ENCODE data around the gene PMEPA1.

Gene PMEPA1

GRCh38 chr20:57707849-57708693 lies 1.7 kb downstream of the PMEPA1 start:
- DNase-seq (no peak), ATAC-seq (no peak)
- Mint-ChIP-seq H3K27me3 (peaks cover 17% of the 10 kb centered on the region), H3K9me3 (no peaks in the 10 kb centered on the region), H3K4me1 (peaks cover 37% of the 10 kb centered on the region), H3K27ac (peak overlapping the region in 1 of 2 donors; percentile 7), H3K4me3 (peak overlapping the region; percentile 78 to 86)

DNA sequence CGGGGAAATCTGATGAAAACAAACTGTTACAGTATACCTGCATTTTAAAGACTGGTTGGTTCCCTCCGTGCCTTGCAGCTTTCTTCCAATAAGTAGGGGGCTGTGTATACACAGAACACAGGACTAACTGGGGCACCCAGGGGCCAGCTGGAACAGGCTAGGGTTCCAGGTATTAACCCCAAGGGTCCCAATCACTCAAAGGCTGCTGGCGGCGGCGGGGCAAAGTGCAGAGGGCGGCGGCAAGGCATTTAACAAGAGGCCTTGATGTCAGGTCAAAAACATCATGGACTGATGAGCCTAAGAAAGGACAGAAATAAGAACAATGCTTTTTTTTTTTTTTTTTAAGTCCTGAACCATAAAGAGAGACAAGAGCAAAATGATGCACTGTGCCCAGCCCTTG lies 2.5 kb downstream of the PMEPA1 start:
- Mint-ChIP-seq H3K4me1 (peaks cover 37% of the 10 kb centered on the region), H3K27me3 (peaks cover 17% of the 10 kb centered on the region), H3K9me3 (no peaks in the 10 kb centered on the region), H3K4me3 (no peak overlapping the region), H3K27ac (no peak overlapping the region)
- DNase-seq (no peak), ATAC-seq (no peak)

DNA sequence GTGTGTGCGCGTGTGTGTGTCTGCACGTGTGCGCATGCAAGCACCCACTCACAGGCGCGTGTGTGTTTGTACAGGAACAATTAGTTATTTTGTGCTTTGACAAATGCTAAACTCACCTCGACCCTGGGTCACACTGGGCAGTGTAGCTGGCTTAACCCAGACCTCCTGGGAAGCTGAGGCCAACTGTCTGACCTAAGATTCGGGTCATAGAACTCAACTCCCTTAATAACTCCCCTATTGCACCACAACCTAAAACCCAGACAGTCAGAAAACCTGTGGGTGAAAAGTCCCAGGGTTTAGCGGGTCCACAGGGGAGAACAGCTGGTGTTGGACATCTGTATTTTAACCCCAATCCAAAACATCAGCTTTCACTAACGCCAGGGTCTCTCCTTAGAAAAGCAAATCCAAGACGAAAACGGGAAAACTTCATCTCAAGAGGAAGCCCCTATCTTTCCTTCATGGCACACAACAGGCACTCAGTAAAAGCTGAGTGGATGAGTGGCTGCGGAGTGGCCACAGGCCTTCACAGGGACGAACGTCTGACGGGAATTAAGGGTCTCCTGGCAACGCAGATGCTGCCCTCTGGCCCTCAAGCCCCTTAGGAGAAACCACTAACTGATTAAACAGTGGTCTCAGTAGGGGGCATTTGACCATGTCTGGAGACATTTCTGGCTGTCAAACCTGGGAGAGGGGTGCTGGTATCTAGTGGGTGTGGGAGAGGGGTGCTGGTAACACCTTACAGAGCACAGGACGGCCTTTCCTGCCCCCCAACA lies 4.5 kb downstream of the PMEPA1 start:
- Mint-ChIP-seq H3K27ac (no peak overlapping the region), H3K9me3 (no peaks in the 10 kb centered on the region), H3K4me1 (peaks cover 32% of the 10 kb centered on the region), H3K4me3 (no peak overlapping the region), H3K27me3 (peaks cover 17% of the 10 kb centered on the region)
- no peak for ATAC-seq
- DNase-seq: no peak

DNA sequence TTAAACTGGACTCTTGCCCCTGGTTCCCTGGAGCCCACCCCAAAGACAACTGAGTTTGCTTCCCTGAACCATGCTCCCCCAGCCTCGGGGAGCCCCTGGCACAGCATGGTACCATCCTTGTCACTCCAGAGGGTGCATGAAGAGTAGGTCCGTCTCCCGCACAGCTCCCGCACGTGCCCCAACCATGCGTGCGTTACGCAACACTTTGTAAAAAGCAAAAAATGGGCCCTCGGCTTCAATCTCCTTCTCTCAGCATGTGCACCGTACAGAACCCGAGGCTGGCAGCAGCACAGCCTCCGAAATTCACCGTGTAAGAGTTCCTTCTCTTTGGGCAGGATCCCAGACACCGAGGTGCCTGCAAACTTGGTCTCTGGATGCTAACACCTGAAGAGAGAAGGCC lies 5.6 kb downstream of the PMEPA1 start:
- DNase-seq (no peak), ATAC-seq (no peak)
- peaks cover 17% of the 10 kb centered on the region for H3K27me3 Mint-ChIP-seq
- no peaks in the 10 kb centered on the region for H3K9me3 Mint-ChIP-seq
- H3K4me1 Mint-ChIP-seq: peaks cover 35% of the 10 kb centered on the region
- H3K4me3 Mint-ChIP-seq: no peak overlapping the region
- no peak overlapping the region for H3K27ac Mint-ChIP-seq

DNA sequence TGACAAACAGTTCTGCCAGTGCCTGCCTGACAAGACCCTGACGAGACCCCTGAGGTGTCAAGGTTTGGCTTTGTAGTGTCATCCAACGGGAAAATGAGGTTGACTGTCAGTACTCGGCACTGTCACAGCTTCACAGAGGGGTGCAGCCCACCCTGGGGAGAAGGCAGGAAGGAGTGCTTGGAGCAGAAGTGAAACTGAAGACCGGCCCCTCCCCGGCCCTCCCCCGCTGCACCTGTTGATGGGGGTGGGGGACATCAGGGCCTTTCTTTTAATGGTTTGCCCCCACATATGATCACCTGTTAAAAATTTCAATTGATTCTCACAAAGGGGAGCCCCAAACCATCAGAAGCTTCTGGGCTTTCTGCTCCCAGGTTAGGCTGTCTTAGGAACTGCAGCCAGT lies 6.8 kb downstream of the PMEPA1 start:
- Mint-ChIP-seq H3K9me3 (no peaks in the 10 kb centered on the region), H3K4me3 (no peak overlapping the region), H3K4me1 (peaks cover 37% of the 10 kb centered on the region), H3K27me3 (peaks cover 6% of the 10 kb centered on the region), H3K27ac (no peak overlapping the region)
- DNase-seq (no peak), ATAC-seq (no peak)

DNA sequence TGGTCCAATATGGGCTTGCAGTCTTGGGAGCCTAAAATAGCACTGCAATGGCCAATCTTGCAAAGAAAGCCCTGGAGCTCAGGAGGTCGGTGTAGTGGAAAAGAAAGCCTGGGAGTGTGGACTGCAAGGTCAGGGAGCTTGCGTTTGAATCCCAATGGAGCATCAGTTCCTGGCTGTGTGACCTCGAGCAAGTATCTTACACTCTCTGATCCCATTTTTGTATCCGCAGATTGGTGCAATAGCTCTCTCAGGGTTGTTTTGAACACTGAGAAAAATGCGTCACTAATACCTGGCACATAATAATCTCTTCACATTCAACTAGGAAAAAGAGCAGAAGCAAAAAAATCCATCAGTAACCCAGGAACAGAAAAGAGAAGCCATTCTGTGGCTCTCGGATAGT lies 7.3 kb downstream of the PMEPA1 start:
- H3K27ac Mint-ChIP-seq: no peak overlapping the region
- DNase-seq: no peak
- no peaks in the 10 kb centered on the region for H3K9me3 Mint-ChIP-seq
- H3K4me1 Mint-ChIP-seq: peaks cover 37% of the 10 kb centered on the region
- peaks cover 1% of the 10 kb centered on the region for H3K27me3 Mint-ChIP-seq
- no peak for ATAC-seq
- H3K4me3 Mint-ChIP-seq: no peak overlapping the region

GRCh38 chr20:57702091-57702490 lies 7.7 kb downstream of the PMEPA1 start:
- Mint-ChIP-seq H3K4me3 (no peak overlapping the region), H3K4me1 (peaks cover 38% of the 10 kb centered on the region)
- no peak for ATAC-seq

GRCh38 chr20:57701651-57702050 lies 8.2 kb downstream of the PMEPA1 start:
- no peaks in the 10 kb centered on the region for H3K27me3 Mint-ChIP-seq
- ATAC-seq (no peak), DNase-seq (no peak)
- peaks cover 41% of the 10 kb centered on the region for H3K4me1 Mint-ChIP-seq
- H3K4me3 Mint-ChIP-seq: no peak overlapping the region
- no peak overlapping the region for H3K27ac Mint-ChIP-seq
- no peaks in the 10 kb centered on the region for H3K9me3 Mint-ChIP-seq

More at GRCh38 chr20:57702091-57702490, 7.7 kb downstream of the PMEPA1 start:
- DNase-seq: no peak
- no peaks in the 10 kb centered on the region for H3K27me3 Mint-ChIP-seq
- no peaks in the 10 kb centered on the region for H3K9me3 Mint-ChIP-seq
- H3K27ac Mint-ChIP-seq: no peak overlapping the region

DNA sequence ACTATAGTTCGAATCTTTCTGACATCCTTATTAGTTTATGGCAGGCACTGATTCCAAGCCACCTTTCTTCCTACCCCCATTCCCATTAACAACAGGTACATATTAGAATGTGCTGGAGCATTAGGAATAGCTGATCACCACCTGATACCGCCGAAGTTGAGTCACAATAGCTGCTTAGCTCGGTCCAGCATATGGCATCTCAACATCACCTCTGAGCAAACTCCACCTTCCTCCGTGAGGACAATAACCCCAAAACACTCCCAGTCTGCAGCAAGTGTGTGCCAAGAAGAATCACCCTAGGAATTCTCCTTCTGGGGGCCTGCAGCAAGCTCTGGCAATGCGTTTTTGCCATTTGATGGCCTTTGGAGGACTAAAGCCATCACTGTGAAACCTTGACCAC lies 8.7 kb downstream of the PMEPA1 start:
- ATAC-seq (no peak), DNase-seq (no peak)
- Mint-ChIP-seq H3K9me3 (no peaks in the 10 kb centered on the region), H3K4me1 (peaks cover 41% of the 10 kb centered on the region), H3K4me3 (no peak overlapping the region), H3K27me3 (no peaks in the 10 kb centered on the region), H3K27ac (no peak overlapping the region)

GRCh38 chr20:57699395-57699794 lies 10.4 kb downstream of the PMEPA1 start:
- DNase-seq: no peak
- ATAC-seq: no peak
- H3K27me3 Mint-ChIP-seq: no peaks in the 10 kb centered on the region
- peak overlapping the region in 1 of 2 donors; percentile 65 for H3K27ac Mint-ChIP-seq
- peaks cover 48% of the 10 kb centered on the region for H3K4me1 Mint-ChIP-seq
- H3K9me3 Mint-ChIP-seq: no peaks in the 10 kb centered on the region
- H3K4me3 Mint-ChIP-seq: no peak overlapping the region

GRCh38 chr20:57698867-57699275 lies 10.9 kb downstream of the PMEPA1 start:
- ATAC-seq (peak; percentile 31), DNase-seq (peak in 1 of 2 donors; percentile 35)
- H3K4me1 Mint-ChIP-seq: peaks cover 48% of the 10 kb centered on the region
- peak overlapping the region in 1 of 2 donors; percentile 52 for H3K27ac Mint-ChIP-seq
- H3K27me3 Mint-ChIP-seq: no peaks in the 10 kb centered on the region
- no peaks in the 10 kb centered on the region for H3K9me3 Mint-ChIP-seq
- H3K4me3 Mint-ChIP-seq: peak overlapping the region in 1 of 2 donors; percentile 75

GRCh38 chr20:57698116-57698866 lies 11.5 kb downstream of the PMEPA1 start:
- DNase-seq (peak; percentile 62 to 85), ATAC-seq (peak; percentile 99)
- Mint-ChIP-seq H3K9me3 (no peaks in the 10 kb centered on the region), H3K4me3 (peak overlapping the region; percentile 47 to 75), H3K27me3 (no peaks in the 10 kb centered on the region), H3K27ac (peak overlapping the region in 1 of 2 donors; percentile 52), H3K4me1 (peaks cover 48% of the 10 kb centered on the region)

GRCh38 chr20:57697543-57697942 lies 12.3 kb downstream of the PMEPA1 start:
- H3K9me3 Mint-ChIP-seq: no peaks in the 10 kb centered on the region
- no peaks in the 10 kb centered on the region for H3K27me3 Mint-ChIP-seq
- no peak for ATAC-seq
- H3K4me3 Mint-ChIP-seq: no peak overlapping the region
- peaks cover 48% of the 10 kb centered on the region for H3K4me1 Mint-ChIP-seq
- H3K27ac Mint-ChIP-seq: no peak overlapping the region
- DNase-seq: no peak

DNA sequence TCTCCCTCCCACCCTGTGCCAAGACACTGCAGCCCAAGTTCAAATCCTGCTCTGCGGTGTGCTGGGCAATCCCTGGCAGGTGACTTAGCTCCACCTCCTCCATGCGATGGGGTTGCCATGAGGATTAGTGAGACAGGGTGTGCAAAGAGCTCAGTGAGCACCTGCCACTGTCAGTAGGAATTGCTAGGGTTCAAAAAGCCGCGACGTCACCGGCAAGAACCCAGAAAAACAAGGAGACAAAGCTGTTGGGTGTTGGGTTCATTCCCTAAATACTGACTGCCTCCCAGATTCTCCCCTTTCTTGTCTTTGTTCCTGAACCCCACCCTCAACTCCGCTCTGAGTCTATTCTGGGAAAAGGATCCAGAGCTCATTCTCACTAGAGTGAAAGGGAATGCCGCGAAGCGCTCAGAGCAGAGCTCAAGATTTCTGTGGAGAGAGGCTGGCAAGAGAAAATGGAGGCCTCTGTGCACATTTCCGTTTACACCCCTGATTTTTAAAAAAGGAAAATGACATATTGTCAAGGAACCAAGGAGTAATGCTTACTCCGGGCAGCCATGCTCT lies 13.3 kb downstream of the PMEPA1 start:
- no peak for ATAC-seq
- H3K4me3 Mint-ChIP-seq: no peak overlapping the region
- no peaks in the 10 kb centered on the region for H3K9me3 Mint-ChIP-seq
- DNase-seq: no peak
- H3K27me3 Mint-ChIP-seq: no peaks in the 10 kb centered on the region
- no peak overlapping the region for H3K27ac Mint-ChIP-seq
- peaks cover 38% of the 10 kb centered on the region for H3K4me1 Mint-ChIP-seq

GRCh38 chr20:57695940-57696339 lies 13.9 kb downstream of the PMEPA1 start:
- Mint-ChIP-seq H3K27me3 (no peaks in the 10 kb centered on the region), H3K4me3 (no peak overlapping the region), H3K9me3 (no peaks in the 10 kb centered on the region), H3K4me1 (peaks cover 36% of the 10 kb centered on the region), H3K27ac (no peak overlapping the region)
- ATAC-seq (no peak), DNase-seq (no peak)

Measured in stimulated activated naive CD8-positive, alpha-beta T cell treated with anti-CD3 and anti-CD28 coated beads, Interleukin-15, amount 100 ng/mL, for 72 hours (primary cell).